Loucy (cell line): ENCODE data around the gene MOK.

Source experiments
- H2AFZ ChIP-seq: fragments of 200-600 bp; sonication (generic); 2 replicates; pipeline ENCODE4 v1.6.0; 2016; ENCODE audit warnings: antibody characterized with exemption, mild to moderate bottlenecking, low read length, moderate library complexity
- H3F3A ChIP-seq: fragments of 200-600 bp; 2 replicates; pipeline ENCODE4 v1.6.0; 2016; ENCODE audit warnings: antibody characterized with exemption, low read depth, mild to moderate bottlenecking
- H3K27me3 ChIP-seq: fragments of 200-600 bp; sonication (generic); 2 replicates; pipeline ENCODE4 v1.6.1; 2014; ENCODE audit warnings: low read length, mild to moderate bottlenecking; ENCODE audit not compliant: insufficient read depth, poor library complexity, severe bottlenecking
- H3K36me3 ChIP-seq: fragments of 200-600 bp; sonication (generic); 2 replicates; pipeline ENCODE4 v1.6.1; 2016; ENCODE audit warnings: low read length; ENCODE audit not compliant: insufficient read depth
- H3K4me1 ChIP-seq: fragments of 200-600 bp; sonication (generic); 2 replicates; pipeline ENCODE4 v1.5.1; 2014; ENCODE audit warnings: low read length, mild to moderate bottlenecking; ENCODE audit not compliant: insufficient read depth, poor library complexity, severe bottlenecking
- H3K4me2 ChIP-seq: fragments of 200-600 bp; sonication (generic); 2 replicates; pipeline ENCODE4 v1.6.0; 2014; ENCODE audit warnings: antibody characterized with exemption, low read length, low read depth, mild to moderate bottlenecking; ENCODE audit not compliant: poor library complexity, severe bottlenecking
- H3K4me3 ChIP-seq: fragments of 200-600 bp; sonication (generic); 2 replicates; pipeline ENCODE4 v1.5.1; 2014; ENCODE audit warnings: low read length, mild to moderate bottlenecking, mixed read lengths; ENCODE audit not compliant: poor library complexity, severe bottlenecking
- H3K79me2 ChIP-seq: fragments of 200-600 bp; sonication (generic); 2 replicates; pipeline ENCODE4 v1.6.1; 2014; ENCODE audit warnings: low read length; ENCODE audit not compliant: insufficient read depth
- H3K9ac ChIP-seq: fragments of 200-600 bp; sonication (generic); 2 replicates; pipeline ENCODE4 v1.6.0; 2014; ENCODE audit warnings: mild to moderate bottlenecking, low read depth, low read length, moderate library complexity; ENCODE audit not compliant: poor library complexity, severe bottlenecking
- H3K9me2 ChIP-seq: fragments of 200-600 bp; sonication (generic); replicated peaks from 2 replicates; pipeline ENCODE4 v1.6.1; 2016; ENCODE audit warnings: low read depth, low read length, mixed read lengths
- H3K9me3 ChIP-seq: fragments of 200-600 bp; sonication (generic); 2 replicates; pipeline ENCODE4 v1.6.1; 2014; ENCODE audit warnings: mild to moderate bottlenecking, antibody characterized with exemption, low read length, low read depth; ENCODE audit not compliant: insufficient read depth
- H4K20me1 ChIP-seq: fragments of 200-600 bp; sonication (generic); 2 replicates; pipeline ENCODE4 v1.6.0; 2014; ENCODE audit warnings: antibody characterized with exemption, low read length, mild to moderate bottlenecking; ENCODE audit not compliant: insufficient read depth, poor library complexity, severe bottlenecking
- EZH2phosphoT487 ChIP-seq: fragments of 200-600 bp; IDR thresholded peaks from 2 replicates; pipeline ENCODE4 v1.6.1; 2018; ENCODE audit warnings: antibody characterized with exemption, mild to moderate bottlenecking, moderate library complexity, borderline replicate concordance
- TF ChIP-seq, protein P1 (sequence below): fragments of 200-600 bp; sonication (generic); conservative IDR thresholded peaks from 2 replicates; pipeline ENCODE4 v1.5.1; 2014; ENCODE audit warnings: mild to moderate bottlenecking, antibody characterized with exemption, low read length

The MOK gene

DNA sequence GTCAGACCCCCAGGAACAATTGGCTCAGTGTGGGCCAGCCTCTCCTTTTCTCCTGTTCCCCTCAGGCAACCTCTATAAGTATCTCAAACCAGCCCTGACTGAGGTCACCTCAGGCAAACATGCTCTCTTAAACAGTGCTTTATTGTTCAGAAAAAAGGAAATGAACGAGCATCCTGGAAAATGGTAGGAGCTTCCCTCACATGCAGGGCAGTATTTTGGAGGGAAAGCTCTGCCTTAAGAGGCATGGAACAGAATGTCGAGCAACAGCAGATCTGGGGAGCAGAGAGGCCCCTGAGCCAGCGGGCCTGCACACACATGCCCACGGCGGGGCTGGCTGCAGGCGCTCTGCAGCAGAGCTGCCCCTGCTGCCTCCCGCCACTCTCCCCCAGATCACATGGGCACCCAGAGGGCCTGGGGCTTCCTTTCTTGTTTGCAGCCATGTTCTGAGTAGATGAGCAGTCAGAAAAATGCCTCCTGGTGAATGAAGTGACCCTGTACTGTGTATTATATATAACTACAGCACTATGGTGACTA is 42.0 kb downstream of the MOK start:
- no peak overlapping the region for H3K4me2 ChIP-seq
- no peaks in the 10 kb centered on the region for H3K4me1 ChIP-seq
- no peaks in the 10 kb centered on the region for H3K36me3 ChIP-seq
- H3K9ac ChIP-seq: no peak overlapping the region
- no peaks in the 10 kb centered on the region for H3K9me2 ChIP-seq
- H3K4me3 ChIP-seq: no peak overlapping the region
- no peaks in the 10 kb centered on the region for H3F3A ChIP-seq
- H3K9me3 ChIP-seq: no peaks in the 10 kb centered on the region
- no peaks in the 10 kb centered on the region for H4K20me1 ChIP-seq
- H3K27me3 ChIP-seq: no peaks in the 10 kb centered on the region
- no peak for TF ChIP-seq EZH2phosphoT487
- TF ChIP-seq, protein P1, sequence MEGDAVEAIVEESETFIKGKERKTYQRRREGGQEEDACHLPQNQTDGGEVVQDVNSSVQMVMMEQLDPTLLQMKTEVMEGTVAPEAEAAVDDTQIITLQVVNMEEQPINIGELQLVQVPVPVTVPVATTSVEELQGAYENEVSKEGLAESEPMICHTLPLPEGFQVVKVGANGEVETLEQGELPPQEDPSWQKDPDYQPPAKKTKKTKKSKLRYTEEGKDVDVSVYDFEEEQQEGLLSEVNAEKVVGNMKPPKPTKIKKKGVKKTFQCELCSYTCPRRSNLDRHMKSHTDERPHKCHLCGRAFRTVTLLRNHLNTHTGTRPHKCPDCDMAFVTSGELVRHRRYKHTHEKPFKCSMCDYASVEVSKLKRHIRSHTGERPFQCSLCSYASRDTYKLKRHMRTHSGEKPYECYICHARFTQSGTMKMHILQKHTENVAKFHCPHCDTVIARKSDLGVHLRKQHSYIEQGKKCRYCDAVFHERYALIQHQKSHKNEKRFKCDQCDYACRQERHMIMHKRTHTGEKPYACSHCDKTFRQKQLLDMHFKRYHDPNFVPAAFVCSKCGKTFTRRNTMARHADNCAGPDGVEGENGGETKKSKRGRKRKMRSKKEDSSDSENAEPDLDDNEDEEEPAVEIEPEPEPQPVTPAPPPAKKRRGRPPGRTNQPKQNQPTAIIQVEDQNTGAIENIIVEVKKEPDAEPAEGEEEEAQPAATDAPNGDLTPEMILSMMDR: no peak
- peak overlapping the region; percentile 50; the same call in 1 of the 2 replicates for H2AFZ ChIP-seq
- H3K79me2 ChIP-seq: no peaks in the 10 kb centered on the region

DNA sequence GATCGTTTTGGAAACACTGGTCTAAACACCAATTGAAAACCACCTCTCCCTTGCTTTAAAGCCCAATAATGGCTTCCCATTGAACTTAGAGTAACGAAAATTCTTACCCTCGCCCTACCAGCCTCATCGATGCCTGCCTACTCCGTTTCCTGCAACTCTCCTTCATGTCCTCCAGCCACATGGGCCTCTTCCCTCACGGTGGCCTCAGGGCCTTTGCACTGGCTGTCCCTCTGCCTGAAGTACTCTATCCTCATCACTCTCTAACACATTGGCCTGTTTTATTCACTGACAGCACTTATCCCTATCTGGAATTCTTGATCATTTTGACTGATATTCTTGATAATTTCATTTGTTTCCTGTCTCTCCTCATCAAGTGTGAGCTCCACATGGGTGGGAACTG is 46.8 kb downstream of the MOK start:
- Histone ChIP-seq H3F3A (no peaks in the 10 kb centered on the region), H3K4me3 (no peak overlapping the region), H3K9me3 (no peaks in the 10 kb centered on the region), H3K9me2 (no peaks in the 10 kb centered on the region), H4K20me1 (no peaks in the 10 kb centered on the region), H3K4me1 (no peaks in the 10 kb centered on the region), H3K79me2 (no peaks in the 10 kb centered on the region), H3K36me3 (no peaks in the 10 kb centered on the region), H2AFZ (no peak overlapping the region), H3K4me2 (no peak overlapping the region), H3K9ac (no peak overlapping the region), H3K27me3 (no peaks in the 10 kb centered on the region)
- no peak for TF ChIP-seq EZH2phosphoT487
- TF ChIP-seq, protein P1: no peak

DNA sequence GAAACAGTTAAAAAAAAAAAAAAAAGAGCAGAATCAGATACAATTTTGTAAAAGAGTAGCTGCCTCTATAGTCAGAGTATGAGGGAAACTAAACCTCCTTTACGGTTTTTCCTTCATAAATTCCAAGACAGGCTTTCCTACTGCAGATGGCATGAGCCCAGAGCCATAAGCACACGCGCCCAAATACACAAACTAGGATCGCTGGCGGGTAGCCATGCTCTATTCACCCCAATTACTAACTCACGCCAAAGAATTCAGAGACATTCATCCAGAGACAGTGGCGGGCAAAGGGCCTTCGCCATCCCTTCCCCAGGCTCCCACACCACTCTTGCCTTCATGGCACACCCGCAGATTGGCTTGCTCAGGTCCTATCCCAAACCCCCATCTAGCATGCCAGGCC is 48.2 kb downstream of the MOK start:
- Histone ChIP-seq H3K4me1 (no peaks in the 10 kb centered on the region), H3K9me3 (no peaks in the 10 kb centered on the region), H3K4me3 (no peak overlapping the region), H3K27me3 (no peaks in the 10 kb centered on the region), H3K4me2 (no peak overlapping the region), H3F3A (no peaks in the 10 kb centered on the region), H3K9ac (no peak overlapping the region), H3K9me2 (no peaks in the 10 kb centered on the region), H3K79me2 (no peaks in the 10 kb centered on the region), H2AFZ (no peak overlapping the region), H3K36me3 (no peaks in the 10 kb centered on the region), H4K20me1 (no peaks in the 10 kb centered on the region)
- no peak for TF ChIP-seq EZH2phosphoT487
- TF ChIP-seq, protein P1: no peak
